ENCODE data around the gene MRPS7.

DNA sequence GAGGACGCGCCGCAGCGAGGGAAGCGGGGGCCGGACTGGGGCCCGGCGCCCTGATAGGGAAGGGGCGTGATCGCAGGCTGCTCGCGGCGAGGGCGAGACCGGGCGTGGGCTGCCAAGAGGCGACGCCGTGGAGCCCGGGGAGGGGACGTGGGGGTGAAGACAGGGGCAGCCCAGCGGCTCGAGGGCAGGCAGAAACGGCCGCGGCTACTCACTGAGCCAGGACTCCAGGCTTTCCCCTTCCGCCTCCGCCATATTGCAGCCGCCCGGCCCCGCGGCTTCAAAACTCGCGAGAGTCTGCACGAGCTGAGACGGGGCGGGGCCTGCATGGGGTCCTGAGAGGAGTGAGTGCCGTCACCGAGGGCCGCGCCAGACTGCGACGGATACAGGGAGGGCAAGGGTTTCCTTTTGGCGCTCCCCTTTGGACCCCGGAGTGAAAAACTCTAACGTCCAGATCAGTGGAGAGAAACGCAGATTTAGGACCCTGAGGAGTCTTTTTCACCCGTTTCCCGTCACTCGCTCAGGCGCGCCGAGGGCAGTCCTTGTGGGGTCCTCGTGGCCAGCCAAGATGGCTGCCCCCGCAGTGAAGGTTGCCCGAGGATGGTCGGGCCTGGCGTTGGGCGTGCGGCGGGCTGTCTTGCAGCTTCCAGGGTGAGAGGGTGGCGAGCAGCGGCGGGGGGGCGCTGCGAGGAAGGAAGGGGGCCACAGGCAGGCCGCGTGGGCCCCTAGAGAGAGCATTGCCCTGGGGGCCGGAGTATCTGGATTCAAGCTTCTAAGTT lies at the start of gene MRPS7, which contains the start of gene GGA3:
- TF ChIP-seq, protein P1, sequence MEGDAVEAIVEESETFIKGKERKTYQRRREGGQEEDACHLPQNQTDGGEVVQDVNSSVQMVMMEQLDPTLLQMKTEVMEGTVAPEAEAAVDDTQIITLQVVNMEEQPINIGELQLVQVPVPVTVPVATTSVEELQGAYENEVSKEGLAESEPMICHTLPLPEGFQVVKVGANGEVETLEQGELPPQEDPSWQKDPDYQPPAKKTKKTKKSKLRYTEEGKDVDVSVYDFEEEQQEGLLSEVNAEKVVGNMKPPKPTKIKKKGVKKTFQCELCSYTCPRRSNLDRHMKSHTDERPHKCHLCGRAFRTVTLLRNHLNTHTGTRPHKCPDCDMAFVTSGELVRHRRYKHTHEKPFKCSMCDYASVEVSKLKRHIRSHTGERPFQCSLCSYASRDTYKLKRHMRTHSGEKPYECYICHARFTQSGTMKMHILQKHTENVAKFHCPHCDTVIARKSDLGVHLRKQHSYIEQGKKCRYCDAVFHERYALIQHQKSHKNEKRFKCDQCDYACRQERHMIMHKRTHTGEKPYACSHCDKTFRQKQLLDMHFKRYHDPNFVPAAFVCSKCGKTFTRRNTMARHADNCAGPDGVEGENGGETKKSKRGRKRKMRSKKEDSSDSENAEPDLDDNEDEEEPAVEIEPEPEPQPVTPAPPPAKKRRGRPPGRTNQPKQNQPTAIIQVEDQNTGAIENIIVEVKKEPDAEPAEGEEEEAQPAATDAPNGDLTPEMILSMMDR (IDR thresholded peaks at IDR 0.05) = peak in 1 of 3 donors; percentile 6
- peak; percentile 59 for TF ChIP-seq POLR2A (IDR thresholded peaks at IDR 0.05)

All from breast epithelium (tissue), 3 donors.